H1 (cell line): Measurements from ENCODE around the gene KCNB1.

Source experiments
- CBX5 ChIP-seq: fragments of 300-800, 300-1000 bp; sonication (generic); IDR thresholded peaks from 2 replicates; pipeline ENCODE4 v1.7.1; 2016; ENCODE audit warnings: antibody characterized with exemption, low read length, low read depth
- RNF2 ChIP-seq: fragments of 200-900, 300-1000 bp; sonication (generic); IDR thresholded peaks from 2 replicates; pipeline ENCODE4 v1.7.1; 2016; ENCODE audit warnings: borderline replicate concordance, low read depth, mild to moderate bottlenecking, antibody characterized with exemption, low read length; ENCODE audit not compliant: poor library complexity, severe bottlenecking; ENCODE audit errors: missing control alignments
- TAF1 ChIP-seq: IDR thresholded peaks from 2 replicates; pipeline ENCODE4 v1.6.1; 2011; ENCODE audit warnings: mild to moderate bottlenecking, low read depth, low read length

DNA sequence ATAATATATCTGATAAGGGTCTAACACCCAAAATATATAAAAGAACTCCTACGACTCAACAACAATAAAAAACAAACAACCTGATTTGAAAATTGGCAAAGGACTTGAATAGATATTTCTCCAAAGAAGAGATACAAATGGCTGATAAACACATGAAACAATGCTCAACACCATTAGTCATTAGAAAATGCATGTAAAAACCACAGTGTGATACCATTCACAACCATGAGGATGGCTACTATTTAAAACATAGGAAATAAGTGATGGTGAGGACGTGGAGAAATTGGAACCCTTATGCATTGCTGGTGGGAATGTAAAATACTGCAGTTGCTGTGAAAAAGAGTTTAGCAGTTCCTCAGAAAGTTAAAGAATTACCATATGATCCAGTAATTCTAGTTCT lies 44.1 kb upstream of the KCNB1 start:
- TF ChIP-seq CBX5 (no peak), TAF1 (no peak), RNF2 (no peak)
